Smooth muscle cell of the brain vasculature (primary cell): Measurements from ENCODE around the gene PFKFB1.
A peak's percentile ranks its signal among the peaks of the same experiment; 100 is the strongest.

Experiments
- DNase-seq: peaks from one replicate; pipeline ENCODE4 v3.0.0-alpha.2; 2012; ENCODE audit warnings: low read depth, low spot score

The PFKFB1 gene

DNA sequence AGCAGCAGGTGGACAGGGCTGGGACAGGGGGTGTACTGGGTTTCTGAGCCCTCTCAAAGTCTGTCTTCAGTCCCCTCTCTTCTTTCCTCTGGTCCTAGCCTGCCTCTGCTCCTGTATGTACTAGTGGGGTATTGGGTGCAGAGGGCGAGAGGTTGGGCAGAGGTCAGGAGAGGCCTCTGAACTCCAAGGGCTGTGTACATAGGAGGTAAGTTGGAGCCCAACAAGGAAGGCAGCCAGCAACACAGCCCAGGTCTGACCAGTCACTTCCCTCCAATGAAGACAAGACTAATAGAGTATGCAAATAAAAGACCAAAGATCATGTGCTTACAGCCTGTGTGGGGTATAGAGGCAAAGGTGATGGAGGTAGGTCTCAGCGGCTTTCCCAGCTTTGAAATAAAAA, at the start of gene PFKFB1:
Gene PFKFB1, minus strand, starts transcription at position 90 of the 400 bp plus-strand sequence. CDS start 181 bp downstream, outside the sequence.
- no peak for DNase-seq

DNA sequence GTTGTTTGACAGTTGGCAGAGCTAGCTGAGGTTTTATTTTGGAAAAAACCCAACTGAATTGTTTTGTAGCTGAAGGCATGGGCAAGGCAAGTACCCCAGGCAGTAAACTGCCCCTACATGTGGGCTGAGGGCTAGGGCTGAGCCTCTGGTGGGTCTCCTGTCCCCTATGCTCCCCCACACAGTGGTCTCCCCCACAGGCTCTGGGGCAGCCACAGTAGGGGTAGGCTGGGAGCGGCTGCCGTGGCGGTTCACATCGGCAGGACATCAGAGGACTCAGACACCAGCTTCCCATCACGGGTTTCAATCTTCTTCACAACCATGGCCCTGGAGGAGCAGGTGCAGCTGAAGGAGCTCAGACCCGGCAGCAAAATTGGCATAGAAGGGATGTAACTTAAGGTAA, 47.5 kb upstream of the PFKFB1 start:
- DNase-seq, result no peak

DNA sequence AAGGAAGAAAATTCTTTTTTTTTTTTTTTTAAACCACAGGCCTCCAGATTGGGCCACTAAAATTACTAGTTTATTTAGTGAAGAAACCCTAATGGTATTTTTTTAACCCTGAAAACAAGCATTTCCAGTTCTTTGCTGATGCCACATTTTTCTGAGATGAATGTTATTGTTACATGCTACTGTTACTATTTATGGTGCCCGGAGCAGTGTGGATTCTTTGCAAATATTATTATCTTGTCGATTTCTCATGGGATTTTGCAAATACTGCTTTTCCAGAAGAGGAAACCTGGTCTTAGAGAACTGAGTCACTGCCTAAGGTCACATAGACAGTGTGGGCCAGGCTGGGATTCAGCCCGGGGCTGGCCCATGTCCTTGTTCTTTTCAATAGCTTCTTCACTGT, 45.5 kb upstream of the PFKFB1 start:
- DNase-seq, result no peak

GRCh38 chrX:55033429-55033828, 39.4 kb upstream of the PFKFB1 start:
- DNase-seq, result no peak

GRCh38 chrX:55030271-55031205, 36.5 kb upstream of the PFKFB1 start, which contains the start of gene ALAS2:
TSS of gene ALAS2 (minus strand) at chrX:55030977. CDS start at chrX:55026000, 4,977 bp downstream.
- DNase-seq, result no peak

DNA sequence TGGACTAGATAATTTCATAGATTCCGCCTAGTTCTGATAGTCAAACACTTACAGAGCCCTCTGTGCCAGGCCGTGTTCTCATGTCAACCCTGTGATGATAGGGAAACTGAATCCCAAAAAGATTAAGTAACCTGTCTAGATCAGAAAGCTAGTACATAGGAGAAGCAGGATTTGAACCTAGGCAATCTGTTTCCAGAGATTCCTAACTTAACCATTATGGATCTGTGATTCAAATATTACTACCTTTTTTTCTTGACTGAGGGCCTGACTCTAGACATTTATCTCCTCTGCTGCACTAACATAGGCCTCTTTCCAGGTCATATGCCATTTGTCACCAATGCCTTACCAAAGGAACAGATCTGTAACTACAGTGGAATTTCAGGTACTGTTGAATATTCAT, 35.3 kb upstream of the PFKFB1 start:
- DNase-seq, result no peak

DNA sequence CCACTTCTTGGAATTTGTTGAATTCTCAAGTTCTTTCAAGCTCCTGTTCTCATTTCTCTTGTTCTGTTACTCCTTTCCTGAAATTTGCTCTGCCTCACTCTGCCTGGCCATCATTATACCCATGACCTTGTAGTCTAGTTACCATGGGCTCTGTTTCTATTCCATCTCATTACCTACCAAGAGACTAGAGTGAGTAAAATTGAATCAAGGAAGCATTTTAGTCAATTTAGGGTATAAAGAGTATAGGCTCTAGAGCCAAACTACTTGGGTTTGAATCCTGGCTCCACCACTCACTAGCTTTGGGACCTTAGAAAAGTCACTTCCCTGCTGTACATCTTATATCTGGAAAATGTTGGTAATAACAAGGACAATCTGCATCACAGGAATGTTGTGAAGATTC, 34.6 kb upstream of the PFKFB1 start:
- no peak for DNase-seq

DNA sequence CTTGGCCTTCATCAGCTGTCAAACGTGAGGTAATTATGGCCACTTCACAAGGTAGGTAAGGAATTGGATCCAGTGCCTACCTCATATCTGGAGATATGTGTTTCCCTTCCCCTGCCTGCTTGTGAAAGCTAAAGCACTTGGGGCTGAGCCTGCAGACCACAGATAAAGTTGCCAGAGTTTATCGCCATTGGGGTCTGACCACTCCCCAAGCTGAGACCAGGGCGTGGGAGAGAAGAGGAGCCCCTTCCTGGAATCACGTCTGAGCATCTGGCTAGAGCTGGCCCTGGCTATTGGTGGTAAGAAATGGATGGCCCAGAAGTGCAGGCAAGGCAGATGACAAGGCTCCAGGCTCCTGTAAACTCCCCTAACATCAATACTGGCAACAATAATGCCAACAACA, 34.1 kb upstream of the PFKFB1 start:
- no peak for DNase-seq

DNA sequence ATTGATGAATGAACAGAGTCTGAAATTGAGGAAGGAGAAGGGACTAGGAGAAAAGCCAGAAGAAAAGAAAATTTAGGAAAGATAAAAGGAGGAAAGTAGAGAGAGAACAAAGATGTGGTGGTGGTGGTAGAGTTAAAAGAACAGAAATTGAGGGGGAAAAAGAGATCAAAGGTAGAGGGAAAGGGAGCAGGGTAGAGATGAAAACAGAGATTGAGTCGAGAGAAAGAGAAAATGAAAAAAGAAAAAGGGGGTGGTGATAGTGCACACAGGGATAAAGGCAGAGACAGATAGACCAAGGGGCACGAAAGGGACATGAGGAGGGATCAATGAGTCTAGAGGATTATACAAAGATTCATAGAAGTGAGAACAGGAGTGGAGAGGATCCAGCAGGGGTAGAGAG, 32.9 kb upstream of the PFKFB1 start:
- DNase-seq, result no peak

DNA sequence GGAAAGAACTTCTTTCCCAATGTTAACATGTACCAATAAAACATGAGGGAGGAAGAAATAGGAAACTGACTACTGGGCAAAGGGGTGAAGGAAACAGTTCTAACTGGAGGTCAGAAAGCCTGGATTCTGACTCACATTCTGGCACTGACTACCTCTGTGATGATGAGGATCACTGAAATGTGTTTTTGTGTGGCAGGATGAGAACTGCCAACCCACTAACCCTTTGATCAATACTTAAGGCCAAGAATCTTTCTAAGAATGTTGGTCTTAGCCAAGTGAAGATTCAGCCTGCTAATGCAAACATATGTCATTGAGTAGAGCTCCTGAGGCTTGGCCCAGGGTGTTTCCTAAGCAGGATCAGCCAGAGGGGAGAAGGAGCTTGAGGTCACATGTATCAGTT, 32.2 kb upstream of the PFKFB1 start:
- no peak for DNase-seq

GRCh38 chrX:55014897-55015299, 20.9 kb upstream of the PFKFB1 start:
- DNase-seq, result no peak

GRCh38 chrX:55011294-55011693, 17.3 kb upstream of the PFKFB1 start:
- DNase-seq, result no peak

GRCh38 chrX:55008571-55009358, 14.8 kb upstream of the PFKFB1 start:
- no peak for DNase-seq

DNA sequence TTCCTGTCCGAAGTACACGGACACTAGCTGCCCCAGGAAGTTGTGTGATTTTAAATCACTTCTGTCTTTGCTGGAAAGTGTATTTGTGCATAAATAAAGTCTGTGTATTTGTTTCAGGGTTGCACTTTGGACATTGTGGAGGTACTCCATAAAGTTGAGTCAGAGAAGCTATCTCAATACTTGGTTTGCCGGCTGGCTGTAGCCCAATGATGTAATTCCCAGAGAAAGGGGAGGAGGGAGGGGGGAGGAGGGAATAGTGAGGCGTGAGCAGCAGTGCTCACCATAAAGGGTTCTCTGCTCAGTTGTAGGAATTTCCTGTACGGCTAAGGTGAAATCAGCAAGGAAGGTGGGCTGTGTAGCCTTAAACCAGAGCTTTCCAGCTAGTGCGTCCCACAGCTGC, 13.7 kb upstream of the PFKFB1 start:
- no peak for DNase-seq

DNA sequence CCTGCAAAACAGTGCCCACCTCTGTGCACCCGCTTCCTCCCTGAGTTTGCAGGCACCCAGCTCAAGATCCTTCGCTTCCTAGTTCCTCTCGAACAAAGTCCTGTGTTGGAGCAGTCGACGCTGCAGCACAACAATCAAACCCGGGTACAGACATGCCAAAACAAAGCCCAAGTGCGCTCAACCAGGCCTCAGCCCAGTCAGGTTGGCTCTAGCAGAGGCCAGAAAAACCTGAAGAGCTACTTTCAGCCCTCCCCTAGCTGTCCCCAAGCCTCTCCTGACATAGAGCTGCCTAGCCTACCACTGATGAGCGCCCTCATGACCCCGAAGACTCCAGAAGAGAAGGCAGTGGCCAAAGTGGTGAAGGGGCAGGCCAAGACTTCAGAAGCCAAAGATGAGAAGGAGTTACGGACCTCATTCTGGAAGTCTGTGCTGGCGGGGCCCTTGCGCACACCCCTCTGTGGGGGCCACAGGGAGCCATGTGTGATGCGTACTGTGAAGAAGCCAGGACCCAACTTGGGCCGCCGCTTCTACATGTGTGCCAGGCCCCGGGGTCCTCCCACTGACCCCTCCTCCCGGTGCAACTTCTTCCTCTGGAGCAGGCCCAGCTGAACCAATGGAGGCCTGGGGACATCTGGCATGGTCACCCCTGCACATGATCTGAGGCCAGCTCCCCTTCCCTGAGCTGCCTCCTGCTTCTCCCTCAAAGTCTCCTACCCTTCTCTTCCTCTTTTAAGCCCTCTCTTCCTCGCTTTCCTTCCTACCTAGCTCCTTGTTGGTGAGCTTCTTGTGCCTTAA, 13.0 kb upstream of the PFKFB1 start:
- no peak for DNase-seq

GRCh38 chrX:55005256-55005655, 11.3 kb upstream of the PFKFB1 start:
- no peak for DNase-seq

DNA sequence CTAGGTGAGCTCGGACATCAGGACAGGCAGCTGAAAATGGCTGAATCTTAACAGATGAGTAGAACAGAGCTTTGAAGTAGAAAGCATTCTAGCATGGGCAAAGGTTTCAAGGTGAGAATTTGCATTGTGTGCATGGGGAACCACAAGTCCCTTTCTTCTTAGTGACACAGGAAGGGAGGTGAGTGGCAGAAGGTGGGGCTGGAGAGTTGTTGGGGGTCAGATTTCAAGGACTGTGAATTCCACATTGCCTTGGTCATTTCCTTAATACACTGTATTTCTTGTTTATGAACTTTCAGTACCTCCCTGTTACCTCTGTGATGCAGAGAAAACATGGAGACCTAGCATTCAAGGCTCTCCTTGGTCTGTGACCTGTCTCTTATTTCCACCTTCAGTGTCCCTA, 10.2 kb upstream of the PFKFB1 start:
- DNase-seq, result no peak

- DNase-seq, result peak; percentile 75
These were observed 6.0 kb upstream of the PFKFB1 start, which contains the start of gene APEX2 for GRCh38 chrX:54999717-55000598. TSS of gene APEX2 (plus strand) at chrX:55000363. CDS start at chrX:55000423, 60 bp downstream.

DNA sequence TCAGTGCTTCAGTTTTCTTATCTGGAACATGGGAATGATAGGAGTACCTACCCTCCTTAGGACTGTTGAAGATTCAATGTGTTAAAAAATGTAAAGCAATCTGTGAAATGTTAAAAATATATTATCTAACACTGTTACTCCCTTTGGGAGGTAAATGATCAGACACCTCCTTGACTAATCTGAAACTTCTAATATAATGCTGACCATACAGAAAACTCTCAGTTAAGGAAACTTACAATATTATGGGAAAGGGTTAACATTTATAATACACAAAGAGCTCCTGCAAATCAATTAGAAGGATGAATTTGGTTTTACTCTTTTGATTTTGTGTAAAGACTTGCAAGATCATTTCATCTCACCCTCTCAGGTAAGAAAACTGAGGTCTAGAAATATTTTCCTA, 1.6 kb upstream of the PFKFB1 start:
- DNase-seq, result no peak

DNA sequence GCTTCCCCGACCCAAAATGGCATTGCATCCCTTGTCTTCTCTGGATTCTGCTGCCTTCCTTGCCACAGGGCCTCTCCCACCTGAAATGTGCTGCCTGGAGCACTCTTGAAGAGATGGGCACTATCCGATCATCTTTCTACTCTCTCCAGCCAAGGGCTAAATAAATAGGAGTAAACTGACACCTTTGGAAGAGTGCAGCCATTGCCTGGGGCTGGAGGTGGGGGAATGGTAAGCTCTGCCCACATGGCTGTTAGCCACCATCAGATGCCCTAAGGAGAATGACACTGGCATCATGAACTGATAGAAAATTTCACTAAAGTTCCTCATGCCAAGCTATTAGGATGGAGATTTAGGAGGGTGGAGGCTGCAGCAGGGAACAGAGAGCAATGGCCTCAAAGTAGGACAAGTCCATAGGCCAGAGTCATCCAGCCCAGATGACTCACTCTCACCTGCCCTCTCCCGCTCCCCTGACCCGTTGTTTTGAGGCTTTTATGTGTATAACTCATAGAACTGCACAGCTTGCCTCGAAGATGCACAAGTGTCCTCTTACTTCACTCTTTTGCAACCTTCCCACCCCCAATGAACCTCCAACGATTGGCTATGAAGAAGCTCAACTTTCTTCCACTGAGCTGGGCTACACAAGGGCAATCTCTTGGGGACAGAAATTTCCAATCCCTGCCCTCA, 822 bp upstream of the PFKFB1 start:
- DNase-seq, result no peak
